ENCODE measurements around the gene CANT1. TPM values are rescaled to one million over a fixed set of nuclear protein-coding genes. Genes with fewer than 3 reads are reported as not detected.

CANT1 gene
- total and polyA plus RNA-seq, 2 donors (not counting 1 experiment from before 2014, with no cell fraction given) = 39.9 to 46.6 TPM

GRCh38 chr17:79047291-79047920 is 37.8 kb upstream of the CANT1 start:
- no peak overlapping the region for H2AFZ ChIP-seq (ENCODE audit: low read length)
- no peaks in the 10 kb centered on the region for H3K9me3 ChIP-seq (ENCODE audit: control insufficient read depth, insufficient read depth, low read depth, low read length)
- no peak overlapping the region for H3K9ac ChIP-seq (ENCODE audit: insufficient read depth, low read length)
- DNase-seq (ENCODE audit: low read depth in 2 of 2) = no peak
- H3K4me3 ChIP-seq (replicated peaks in 1 of 4; ENCODE audit: control extremely low read depth in 1 of 4, insufficient read depth in 1 of 4, low read depth in 3 of 4, low read length in 4 of 4) = no peak overlapping the region
- no peaks in the 10 kb centered on the region for H3K4me1 ChIP-seq (ENCODE audit: control insufficient read depth, extremely low read depth, insufficient read depth, low read length)
- no peak overlapping the region for H3K27ac ChIP-seq (ENCODE audit: insufficient read depth, low read length)
- no peaks in the 10 kb centered on the region for H3K79me2 ChIP-seq (ENCODE audit: control insufficient read depth, insufficient read depth, low read length)
- no peak overlapping the region for H3K4me2 ChIP-seq (ENCODE audit: extremely low read depth, insufficient read depth, low read length)
- no peaks in the 10 kb centered on the region for H4K20me1 ChIP-seq (ENCODE audit: control insufficient read depth, extremely low read depth, insufficient read depth, low read length)
- TF ChIP-seq CTCF (conservative IDR thresholded peaks at IDR 0.05 in 1 of 2, IDR thresholded peaks at IDR 0.05 in 1 of 2; ENCODE audit: low read depth in 1 of 2, low read length in 2 of 2) = no peak
- no peak for TF ChIP-seq EZH2 (IDR thresholded peaks at IDR 0.05; ENCODE audit: low read length, missing control alignments)
- H3K36me3 ChIP-seq (ENCODE audit: control insufficient read depth, insufficient read depth, low read length) = no peaks in the 10 kb centered on the region
- no peaks in the 10 kb centered on the region for H3K27me3 ChIP-seq (ENCODE audit: control insufficient read depth, insufficient read depth, low read length)

GRCh38 chr17:79046916-79047280 is 37.3 kb upstream of the CANT1 start:
- Histone ChIP-seq H2AFZ (ENCODE audit: low read length) (no peak overlapping the region), H3K4me3 (replicated peaks in 1 of 4; ENCODE audit: control extremely low read depth in 1 of 4, insufficient read depth in 1 of 4, low read depth in 3 of 4, low read length in 4 of 4) (no peak overlapping the region), H3K79me2 (ENCODE audit: control insufficient read depth, insufficient read depth, low read length) (no peaks in the 10 kb centered on the region), H3K9me3 (ENCODE audit: control insufficient read depth, insufficient read depth, low read depth, low read length) (no peaks in the 10 kb centered on the region), H3K9ac (ENCODE audit: insufficient read depth, low read length) (no peak overlapping the region), H4K20me1 (ENCODE audit: control insufficient read depth, extremely low read depth, insufficient read depth, low read length) (no peaks in the 10 kb centered on the region), H3K27me3 (ENCODE audit: control insufficient read depth, insufficient read depth, low read length) (no peaks in the 10 kb centered on the region), H3K27ac (ENCODE audit: insufficient read depth, low read length) (no peak overlapping the region), H3K4me2 (ENCODE audit: extremely low read depth, insufficient read depth, low read length) (no peak overlapping the region), H3K4me1 (ENCODE audit: control insufficient read depth, extremely low read depth, insufficient read depth, low read length) (no peaks in the 10 kb centered on the region), H3K36me3 (ENCODE audit: control insufficient read depth, insufficient read depth, low read length) (no peaks in the 10 kb centered on the region)
- DNase-seq (ENCODE audit: low read depth in 2 of 2) = no peak
- TF ChIP-seq CTCF (conservative IDR thresholded peaks at IDR 0.05 in 1 of 2, IDR thresholded peaks at IDR 0.05 in 1 of 2; ENCODE audit: low read depth in 1 of 2, low read length in 2 of 2) (no peak), EZH2 (IDR thresholded peaks at IDR 0.05; ENCODE audit: low read length, missing control alignments) (no peak)

GRCh38 chr17:79046197-79046915 is 36.8 kb upstream of the CANT1 start:
- Histone ChIP-seq H3K27ac (ENCODE audit: insufficient read depth, low read length) (no peak overlapping the region), H3K27me3 (ENCODE audit: control insufficient read depth, insufficient read depth, low read length) (no peaks in the 10 kb centered on the region), H3K79me2 (ENCODE audit: control insufficient read depth, insufficient read depth, low read length) (no peaks in the 10 kb centered on the region), H3K9ac (ENCODE audit: insufficient read depth, low read length) (no peak overlapping the region), H3K4me1 (ENCODE audit: control insufficient read depth, extremely low read depth, insufficient read depth, low read length) (no peaks in the 10 kb centered on the region), H3K36me3 (ENCODE audit: control insufficient read depth, insufficient read depth, low read length) (no peaks in the 10 kb centered on the region), H4K20me1 (ENCODE audit: control insufficient read depth, extremely low read depth, insufficient read depth, low read length) (no peaks in the 10 kb centered on the region), H3K4me3 (replicated peaks in 1 of 4; ENCODE audit: control extremely low read depth in 1 of 4, insufficient read depth in 1 of 4, low read depth in 3 of 4, low read length in 4 of 4) (no peak overlapping the region), H3K4me2 (ENCODE audit: extremely low read depth, insufficient read depth, low read length) (no peak overlapping the region), H2AFZ (ENCODE audit: low read length) (no peak overlapping the region), H3K9me3 (ENCODE audit: control insufficient read depth, insufficient read depth, low read depth, low read length) (no peaks in the 10 kb centered on the region)
- TF ChIP-seq EZH2 (IDR thresholded peaks at IDR 0.05; ENCODE audit: low read length, missing control alignments) (no peak), CTCF (conservative IDR thresholded peaks at IDR 0.05 in 1 of 2, IDR thresholded peaks at IDR 0.05 in 1 of 2; ENCODE audit: low read depth in 1 of 2, low read length in 2 of 2) (no peak)
- no peak for DNase-seq (ENCODE audit: low read depth in 2 of 2)
